Femur (tissue), 1 donor: ENCODE data around the gene ABCA13.

Experiments used
- DNase-seq: peaks from one replicate; pipeline ENCODE4 v3.0.0-alpha.2; 2017

Gene ABCA13

GRCh38 chr7:48664241-48664640 is 493.0 kb downstream of the ABCA13 start:
- DNase-seq, result no peak

GRCh38 chr7:48665353-48666135 is 494.3 kb downstream of the ABCA13 start:
- no peak for DNase-seq

- DNase-seq, result no peak
These were observed 496.1 kb downstream of the ABCA13 start for GRCh38 chr7:48667407-48667806.

GRCh38 chr7:48671656-48672055 is 500.4 kb downstream of the ABCA13 start:
- no peak for DNase-seq

- no peak for DNase-seq
These were observed 509.7 kb downstream of the ABCA13 start for GRCh38 chr7:48681006-48681405.

GRCh38 chr7:48691788-48692187 is 520.5 kb downstream of the ABCA13 start:
- no peak for DNase-seq
